Right forelimb (tissue), 1 donor: Measurements from ENCODE around the gene RBFOX1.

Experiments used
- DNase-seq: peaks from one replicate; pipeline ENCODE4 v3.0.0-alpha.2; 2018

The RBFOX1 gene

GRCh38 chr16:7335991-7336634 is 3.5 kb downstream of the RBFOX1 start:
- no peak for DNase-seq

- no peak for DNase-seq
These were observed 4.1 kb downstream of the RBFOX1 start for GRCh38 chr16:7336742-7337141.

GRCh38 chr16:7338826-7339225 is 6.2 kb downstream of the RBFOX1 start:
- no peak for DNase-seq

GRCh38 chr16:7339700-7340099 is 7.1 kb downstream of the RBFOX1 start:
- DNase-seq: no peak

GRCh38 chr16:7340938-7341337 is 8.3 kb downstream of the RBFOX1 start:
- DNase-seq: no peak

GRCh38 chr16:7342598-7342997 is 10.0 kb downstream of the RBFOX1 start:
- DNase-seq: no peak

GRCh38 chr16:7343243-7343642 is 10.6 kb downstream of the RBFOX1 start:
- no peak for DNase-seq

GRCh38 chr16:7344830-7345780 is 12.5 kb downstream of the RBFOX1 start:
- no peak for DNase-seq

GRCh38 chr16:7350806-7351205 is 18.2 kb downstream of the RBFOX1 start:
- DNase-seq: no peak

- DNase-seq: peak; percentile 65
These were observed 19.2 kb downstream of the RBFOX1 start for GRCh38 chr16:7351610-7352510.

- DNase-seq: no peak
These were observed 23.1 kb downstream of the RBFOX1 start for GRCh38 chr16:7355758-7356157.

GRCh38 chr16:7361416-7362129 is 28.9 kb downstream of the RBFOX1 start:
- DNase-seq: no peak

- DNase-seq: no peak
These were observed 29.6 kb downstream of the RBFOX1 start for GRCh38 chr16:7362231-7362630.

- DNase-seq: peak; percentile 54
These were observed 31.1 kb downstream of the RBFOX1 start for GRCh38 chr16:7363422-7364417.

- no peak for DNase-seq
These were observed 33.4 kb downstream of the RBFOX1 start for GRCh38 chr16:7366041-7366440.

GRCh38 chr16:7366993-7367880 is 34.6 kb downstream of the RBFOX1 start:
- DNase-seq: no peak

GRCh38 chr16:7369204-7369603 is 36.6 kb downstream of the RBFOX1 start:
- no peak for DNase-seq

- no peak for DNase-seq
These were observed 39.5 kb downstream of the RBFOX1 start for GRCh38 chr16:7372095-7372494.

- no peak for DNase-seq
These were observed 41.1 kb downstream of the RBFOX1 start for GRCh38 chr16:7373776-7374175.

GRCh38 chr16:7374614-7375174 is 42.0 kb downstream of the RBFOX1 start:
- no peak for DNase-seq
